IMR-90 (cell line): ENCODE results near the gene CPXM1. TPM values are rescaled to one million over a fixed set of nuclear protein-coding genes. Genes with fewer than 3 reads are reported as not detected.

ENCODE experiments used
- ATAC-seq: fragments of 200-7000 bp; cut with Tn5 transposase; 2 replicates; pipeline ENCODE4 v1.9.1; 2020; ENCODE audit warnings: low read depth, mild to moderate bottlenecking, moderate library complexity
- BruUV-seq: library from RNA; stranded (reverse); fragments of 400-500 nt; replicated peaks from 2 replicates; lab custom pipeline; 2021; lab: Mats Ljungman, UMichigan
- CTCF ChIA-PET: fragments of 300-600 bp; formaldehyde crosslinking; extraction: SDS; loops from one replicate; lab custom pipeline; 2021; ENCODE audit warnings: antibody characterized with exemption; lab: Yijun Ruan, JAX
- POLR2A ChIA-PET: fragments of 300-600 bp; sonication (Branson Sonifier 250); formaldehyde crosslinking; loops from one replicate; lab custom pipeline; 2022; ENCODE audit warnings: antibody characterized with exemption; ENCODE audit not compliant: unreplicated experiment; lab: Charles Lee
- DNase-seq: peaks from one replicate; pipeline ENCODE4 v3.0.0; 2013
- H2AFZ ChIP-seq: replicated peaks from 2 replicates; pipeline ENCODE3; 2013; ENCODE audit warnings: low read length, mild to moderate bottlenecking; ENCODE audit not compliant: poor library complexity
- H2AK5ac ChIP-seq: 2 replicates; pipeline ENCODE4 v1.6.1; 2013; ENCODE audit warnings: low read depth, low read length, inconsistent platforms
- H2AK9ac ChIP-seq: replicated peaks from 2 replicates; pipeline ENCODE3; 2013; ENCODE audit warnings: mild to moderate bottlenecking, low read depth, low read length, moderate library complexity; ENCODE audit not compliant: poor library complexity
- H2BK120ac ChIP-seq: 2 replicates; pipeline ENCODE4 v1.6.1; 2013; ENCODE audit warnings: low read depth, low read length, inconsistent platforms
- H2BK15ac ChIP-seq: 3 replicates; pipeline ENCODE4 v1.6.1; 2013; ENCODE audit warnings: low read depth, low read length, inconsistent platforms
- H2BK20ac ChIP-seq: 2 replicates; pipeline ENCODE4 v1.6.1; 2013; ENCODE audit warnings: low read depth, mild to moderate bottlenecking, inconsistent platforms, low read length, moderate library complexity
- H2BK5ac ChIP-seq: 2 replicates; pipeline ENCODE4 v1.6.1; 2013; ENCODE audit warnings: mild to moderate bottlenecking, low read depth, low read length, inconsistent platforms; ENCODE audit not compliant: poor library complexity, severe bottlenecking
- H3K14ac ChIP-seq: replicated peaks from 2 replicates; pipeline ENCODE4 v1.6.1; 2013; ENCODE audit warnings: low read depth, low read length, inconsistent platforms
- H3K18ac ChIP-seq: 2 replicates; pipeline ENCODE4 v1.6.1; 2013; ENCODE audit warnings: low read depth, low read length, control low read depth
- H3K23ac ChIP-seq: 2 replicates; pipeline ENCODE4 v1.6.1; 2013; ENCODE audit warnings: low read depth, low read length, inconsistent platforms
- H3K27ac ChIP-seq: 2 replicates; pipeline ENCODE4 v1.5.1; 2013; ENCODE audit warnings: mild to moderate bottlenecking, control low read depth, low read length; ENCODE audit not compliant: insufficient read depth
- H3K27me3 ChIP-seq: 2 replicates; pipeline ENCODE4 v1.6.1; 2013; ENCODE audit warnings: low read length; ENCODE audit not compliant: control insufficient read depth, insufficient read depth
- H3K36me3 ChIP-seq: 2 replicates; pipeline ENCODE4 v1.6.1; 2013; ENCODE audit warnings: low read length, mixed read lengths; ENCODE audit not compliant: control insufficient read depth, insufficient read depth
- H3K4ac ChIP-seq: 2 replicates; pipeline ENCODE4 v1.6.1; 2013; ENCODE audit warnings: low read depth, low read length, inconsistent platforms
- H3K4me1 ChIP-seq: 2 replicates; pipeline ENCODE4 v1.6.1; 2013; ENCODE audit warnings: low read length, mixed read lengths; ENCODE audit not compliant: control insufficient read depth, insufficient read depth
- H3K4me2 ChIP-seq: 2 replicates; pipeline ENCODE4 v1.6.1; 2013; ENCODE audit warnings: low read depth, mild to moderate bottlenecking, control low read depth, low read length, moderate library complexity
- H3K4me3 ChIP-seq: 2 replicates; pipeline ENCODE4 v1.5.1; 2013; ENCODE audit warnings: low read depth, mild to moderate bottlenecking, control low read depth, low read length, moderate library complexity; ENCODE audit not compliant: insufficient read depth
- H3K56ac ChIP-seq: 2 replicates; pipeline ENCODE4 v1.6.1; 2013; ENCODE audit warnings: low read length, inconsistent platforms; ENCODE audit not compliant: insufficient read depth; ENCODE audit errors: extremely low read depth
- H3K79me1 ChIP-seq, 2 experiments: 2 replicates each; pipeline ENCODE4 v1.6.1; 2013; ENCODE audit warnings: low read length in 2 of 2, inconsistent platforms in 1 of 2, low read depth in 1 of 2
- H3K9ac ChIP-seq: 2 replicates; pipeline ENCODE4 v1.6.1; 2013; ENCODE audit warnings: low read depth, low read length, control low read depth
- H3K9me1 ChIP-seq: 2 replicates; pipeline ENCODE4 v1.6.1; 2013; ENCODE audit warnings: low read length, inconsistent platforms; ENCODE audit not compliant: insufficient read depth
- H3K9me3 ChIP-seq: 2 replicates; pipeline ENCODE4 v1.6.1; 2013; ENCODE audit warnings: low read length; ENCODE audit not compliant: control insufficient read depth, insufficient read depth
- H4K20me1 ChIP-seq: 2 replicates; pipeline ENCODE4 v1.6.1; 2013; ENCODE audit warnings: low read length, inconsistent platforms; ENCODE audit not compliant: insufficient read depth
- H4K5ac ChIP-seq: 2 replicates; pipeline ENCODE4 v1.6.1; 2013; ENCODE audit warnings: mild to moderate bottlenecking, low read depth, low read length, control low read depth
- H4K8ac ChIP-seq, 2 experiments: 2 replicates each; pipeline ENCODE4 v1.6.1; 2013; ENCODE audit warnings: low read depth in 2 of 2, low read length in 2 of 2, control low read depth in 1 of 2, inconsistent platforms in 1 of 2
- H4K91ac ChIP-seq: 2 replicates; pipeline ENCODE4 v1.6.1; 2013; ENCODE audit warnings: low read depth, low read length, inconsistent platforms; ENCODE audit not compliant: insufficient read depth
- BHLHE40 ChIP-seq: fragments of 150-350 bp; IDR thresholded peaks from 2 replicates; pipeline ENCODE4 v1.6.1; 2016; ENCODE audit warnings: mild to moderate bottlenecking, low read depth, low read length
- CEBPB ChIP-seq: IDR thresholded peaks from 2 replicates; pipeline ENCODE4 v1.6.1; 2012; ENCODE audit warnings: low read depth, low read length, improper control_type of control experiment
- FOS ChIP-seq: fragments of 150-350 bp; IDR thresholded peaks from 2 replicates; pipeline ENCODE4 v1.6.1; 2016; ENCODE audit warnings: low read depth, low read length
- MAFK ChIP-seq: IDR thresholded peaks from 2 replicates; pipeline ENCODE4 v1.6.1; 2012; ENCODE audit warnings: low read depth, low read length, improper control_type of control experiment
- MAZ ChIP-seq: IDR thresholded peaks from 2 replicates; pipeline ENCODE4 v1.6.1; 2012; ENCODE audit warnings: low read depth, mild to moderate bottlenecking, low read length, improper control_type of control experiment, moderate library complexity, borderline replicate concordance
- NFE2L2 ChIP-seq: fragments of 150-350 bp; IDR thresholded peaks from 2 replicates; pipeline ENCODE4 v1.6.1; 2016; ENCODE audit warnings: low read depth, mild to moderate bottlenecking, low read length
- POLR2A ChIP-seq: IDR thresholded peaks from 2 replicates; pipeline ENCODE4 v1.6.1; 2012; ENCODE audit warnings: mild to moderate bottlenecking, low read depth, low read length
- RCOR1 ChIP-seq: IDR thresholded peaks from 2 replicates; pipeline ENCODE4 v1.6.1; 2012; ENCODE audit warnings: mild to moderate bottlenecking, low read length, improper control_type of control experiment; ENCODE audit not compliant: insufficient replicate concordance
- RFX5 ChIP-seq: IDR thresholded peaks from 2 replicates; pipeline ENCODE4 v1.8.0; 2012; ENCODE audit warnings: low read depth, mild to moderate bottlenecking, low read length, moderate library complexity
- SMC3 ChIP-seq: fragments of 150-350 bp; IDR thresholded peaks from 2 replicates; pipeline ENCODE4 v1.6.1; 2016; ENCODE audit warnings: low read depth, mild to moderate bottlenecking, antibody characterized with exemption, low read length, moderate library complexity
- WGBS, 2 experiments: methylation state at CpG; one replicate each; pipeline versions ENCODE4 v1.1.5 to v1.1.7; 2013; ENCODE audit warnings: missing lambda C conversion rate in 2 of 2; ENCODE audit not compliant: insufficient read length in 1 of 2; ENCODE audit errors: extremely low coverage in 2 of 2; 5-methylcytosine and 5-hydroxymethylcytosine counted together
- dilution Hi-C: fragments of 300-500 bp; cut with HindIII; formaldehyde crosslinking; loops from one replicate; pipeline ENCODE4 v1.14.3; 2018; ENCODE audit warnings: low sequenced_read_pairs; ENCODE audit not compliant: unreplicated experiment
- in situ Hi-C: fragments of 300-500 bp; cut with MboI; formaldehyde crosslinking; loops from 3 replicates; pipeline ENCODE4 v1.14.3; 2019; ENCODE audit warnings: low sequenced_read_pairs, inconsistent platforms, mixed read lengths
- intact Hi-C: fragments of 100-400 bp; cut with micrococcal nuclease; formaldehyde crosslinking; loops from 2 replicates; pipeline ENCODE4 v1.10.0; 2022
- polyA plus RNA-seq, 3 experiments: library from polyadenylated mRNA; depleted of rRNA; stranded (reverse); fragments of >200 nt; gene quantifications; 2 replicates each; pipeline ENCODE4 v1.2.3, GENCODE V29; 2012; ENCODE audit warnings: low replicate concordance in 1 of 3
- total RNA-seq: library from RNA; depleted of rRNA; stranded (reverse); fragments of >200 nt; gene quantifications from 2 replicates; pipeline ENCODE4 v1.2.3, GENCODE V29; 2012
- TF ChIP-seq, protein P1 (sequence below): conservative IDR thresholded peaks from 2 replicates; pipeline ENCODE4 v1.5.1; 2012; ENCODE audit warnings: mild to moderate bottlenecking, low read depth, low read length, improper control_type of control experiment
- TF ChIP-seq, protein P2 (sequence below): fragments of 150-350 bp; IDR thresholded peaks from 2 replicates; pipeline ENCODE4 v1.6.1; 2017; ENCODE audit warnings: mild to moderate bottlenecking, antibody characterized with exemption, low read length, low read depth
- TF ChIP-seq, protein P3 (sequence below): fragments of 150-350 bp; IDR thresholded peaks from 2 replicates; pipeline ENCODE4 v1.6.1; 2016; ENCODE audit warnings: low read depth, mild to moderate bottlenecking, low read length, moderate library complexity, borderline replicate concordance

CPXM1 gene
- total and polyA plus RNA-seq, 2 of the 4 experiments (the other 2 are of a cell fraction), result 1.1 to 4.6 TPM

DNA sequence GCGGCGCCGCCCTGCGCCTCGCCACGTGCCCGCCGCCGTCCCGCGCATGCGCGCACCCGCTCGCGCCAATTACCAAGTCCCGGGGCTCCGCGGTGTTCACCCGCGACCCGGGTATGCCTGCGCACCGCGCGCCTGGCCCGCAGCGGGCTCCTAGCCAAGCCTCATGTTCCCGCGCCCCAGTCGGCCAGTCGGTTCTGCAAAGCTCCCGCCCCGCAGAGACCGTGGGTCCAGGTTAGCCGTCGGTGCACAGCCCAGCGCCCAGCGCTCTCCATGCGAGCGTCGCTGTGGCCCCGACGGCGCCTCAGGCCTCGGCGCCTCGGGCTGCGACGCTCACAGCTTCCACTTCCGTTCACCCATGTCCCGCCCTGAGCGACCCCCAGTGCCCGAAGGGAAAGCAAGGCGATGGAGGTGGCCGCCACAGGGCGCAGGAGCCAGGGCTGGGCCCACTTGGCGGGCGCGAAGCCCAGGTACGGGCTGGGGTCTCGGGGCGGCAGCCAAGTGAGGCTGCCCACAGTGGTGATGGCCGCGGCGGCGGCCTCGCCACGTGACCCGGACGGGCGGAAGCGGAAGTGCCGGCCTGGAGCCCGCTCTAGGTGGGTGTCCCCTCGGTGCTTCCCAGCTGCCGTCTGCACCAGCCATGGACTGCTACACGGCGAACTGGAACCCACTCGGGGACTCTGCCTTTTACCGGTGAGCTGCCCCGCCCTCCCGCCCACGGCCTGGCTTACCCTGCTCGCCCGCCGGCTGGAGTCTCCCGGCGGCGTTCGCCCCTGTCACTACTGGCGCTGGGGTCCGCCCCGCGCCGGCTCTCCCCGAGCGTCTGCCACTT is 39.9 kb upstream of the CPXM1 start, which contains the start of the genes PCED1A and VPS16:
Gene PCED1A (minus strand): TSS at position 518 of the 829 bp plus-strand sequence. CDS start 743 bp downstream, outside the sequence.
Gene VPS16 (plus strand): TSS at position 608 of the 829 bp plus-strand sequence. CDS start 30 bp downstream, at position 638.
- Histone ChIP-seq H3K4ac (peak within 1 kb of the TSS; percentile 98), H2AFZ (peak within 1 kb of the TSS; percentile 99), H2BK120ac (peak within 1 kb of the TSS; percentile 95), H3K9me1 (peaks cover 25% of the 10 kb centered on the region), H2AK9ac (peak within 1 kb of the TSS; percentile 100), H3K9me3 (no peaks in the 10 kb centered on the region), H3K79me1 (peaks cover 37 to 57% of the 10 kb centered on the region in 2 experiments), H3K36me3 (peaks cover 25% of the 10 kb centered on the region), H3K14ac (peak within 1 kb of the TSS; percentile 91), H2BK5ac (peak within 1 kb of the TSS; percentile 94), H3K4me3 (peak within 1 kb of the TSS; percentile 92), H2BK20ac (peak within 1 kb of the TSS; percentile 14; the same call in 1 of the 2 replicates), H3K9ac (peak within 1 kb of the TSS; percentile 99), H3K23ac (peak within 1 kb of the TSS; percentile 85), H4K20me1 (no peaks in the 10 kb centered on the region), H2BK15ac (peak within 1 kb of the TSS; percentile 18; the same call in 1 of the 3 replicates), H3K18ac (peak within 1 kb of the TSS; percentile 90), H3K27ac (peak within 1 kb of the TSS; percentile 93), H4K5ac (peak within 1 kb of the TSS; percentile 99), H3K4me2 (peak within 1 kb of the TSS; percentile 100), H4K91ac (peak within 1 kb of the TSS; percentile 97), H3K56ac (peak within 1 kb of the TSS; percentile 90), H3K27me3 (no peaks in the 10 kb centered on the region), H4K8ac (peak within 1 kb of the TSS; percentile 97 to 99), H2AK5ac (peak within 1 kb of the TSS; percentile 83), H3K4me1 (peaks cover 8% of the 10 kb centered on the region)
- intact Hi-C loops (loop anchor here (2.0 kb wide), 1 partner anchor 40 kb away; the partner anchor contains the start of gene CPXM1), in situ Hi-C loops (loop anchor here (25.0 kb wide), 1 partner anchor 328 kb away; the partner anchor contains the start of gene ZNF343), dilution Hi-C loops (no loop called here)
- ChIA-PET CTCF (interaction anchor here (0.6 kb wide), 2 partner anchors 116 to 730 kb away, joined by 3 read pairs; no protein-coding TSS in a partner anchor), POLR2A (no interaction called here)
- BruUV-seq, result no TSS peak
- ATAC-seq (peak; percentile 96), DNase-seq (peak; percentile 85)
- WGBS, 2 experiments, result 13% methylated on average over 61 of the region's 98 CpGs; no CpG with 5 or more reads in 1 of the 2 experiments
- TF ChIP-seq, protein P1, sequence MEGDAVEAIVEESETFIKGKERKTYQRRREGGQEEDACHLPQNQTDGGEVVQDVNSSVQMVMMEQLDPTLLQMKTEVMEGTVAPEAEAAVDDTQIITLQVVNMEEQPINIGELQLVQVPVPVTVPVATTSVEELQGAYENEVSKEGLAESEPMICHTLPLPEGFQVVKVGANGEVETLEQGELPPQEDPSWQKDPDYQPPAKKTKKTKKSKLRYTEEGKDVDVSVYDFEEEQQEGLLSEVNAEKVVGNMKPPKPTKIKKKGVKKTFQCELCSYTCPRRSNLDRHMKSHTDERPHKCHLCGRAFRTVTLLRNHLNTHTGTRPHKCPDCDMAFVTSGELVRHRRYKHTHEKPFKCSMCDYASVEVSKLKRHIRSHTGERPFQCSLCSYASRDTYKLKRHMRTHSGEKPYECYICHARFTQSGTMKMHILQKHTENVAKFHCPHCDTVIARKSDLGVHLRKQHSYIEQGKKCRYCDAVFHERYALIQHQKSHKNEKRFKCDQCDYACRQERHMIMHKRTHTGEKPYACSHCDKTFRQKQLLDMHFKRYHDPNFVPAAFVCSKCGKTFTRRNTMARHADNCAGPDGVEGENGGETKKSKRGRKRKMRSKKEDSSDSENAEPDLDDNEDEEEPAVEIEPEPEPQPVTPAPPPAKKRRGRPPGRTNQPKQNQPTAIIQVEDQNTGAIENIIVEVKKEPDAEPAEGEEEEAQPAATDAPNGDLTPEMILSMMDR, result no peak
- TF ChIP-seq NFE2L2 (no peak), RCOR1 (no peak), SMC3 (no peak), CEBPB (no peak), RFX5 (no peak), FOS (no peak), MAFK (no peak), MAZ (no peak; the same call in 1 of the 2 replicates), POLR2A (no peak), BHLHE40 (peak; percentile 47; the same call in 1 of the 2 replicates)
- TF ChIP-seq, protein P2, sequence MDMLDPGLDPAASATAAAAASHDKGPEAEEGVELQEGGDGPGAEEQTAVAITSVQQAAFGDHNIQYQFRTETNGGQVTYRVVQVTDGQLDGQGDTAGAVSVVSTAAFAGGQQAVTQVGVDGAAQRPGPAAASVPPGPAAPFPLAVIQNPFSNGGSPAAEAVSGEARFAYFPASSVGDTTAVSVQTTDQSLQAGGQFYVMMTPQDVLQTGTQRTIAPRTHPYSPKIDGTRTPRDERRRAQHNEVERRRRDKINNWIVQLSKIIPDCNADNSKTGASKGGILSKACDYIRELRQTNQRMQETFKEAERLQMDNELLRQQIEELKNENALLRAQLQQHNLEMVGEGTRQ, result peak; percentile 98
- TF ChIP-seq, protein P3, sequence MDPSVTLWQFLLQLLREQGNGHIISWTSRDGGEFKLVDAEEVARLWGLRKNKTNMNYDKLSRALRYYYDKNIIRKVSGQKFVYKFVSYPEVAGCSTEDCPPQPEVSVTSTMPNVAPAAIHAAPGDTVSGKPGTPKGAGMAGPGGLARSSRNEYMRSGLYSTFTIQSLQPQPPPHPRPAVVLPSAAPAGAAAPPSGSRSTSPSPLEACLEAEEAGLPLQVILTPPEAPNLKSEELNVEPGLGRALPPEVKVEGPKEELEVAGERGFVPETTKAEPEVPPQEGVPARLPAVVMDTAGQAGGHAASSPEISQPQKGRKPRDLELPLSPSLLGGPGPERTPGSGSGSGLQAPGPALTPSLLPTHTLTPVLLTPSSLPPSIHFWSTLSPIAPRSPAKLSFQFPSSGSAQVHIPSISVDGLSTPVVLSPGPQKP, result no peak
